ENCODE measurements around the gene FAM107A. TPM values are rescaled to one million over a fixed set of nuclear protein-coding genes. Genes with fewer than 3 reads are reported as not detected.

FAM107A gene
- total RNA-seq, 2 experiments from 2014 or later: not detected

DNA sequence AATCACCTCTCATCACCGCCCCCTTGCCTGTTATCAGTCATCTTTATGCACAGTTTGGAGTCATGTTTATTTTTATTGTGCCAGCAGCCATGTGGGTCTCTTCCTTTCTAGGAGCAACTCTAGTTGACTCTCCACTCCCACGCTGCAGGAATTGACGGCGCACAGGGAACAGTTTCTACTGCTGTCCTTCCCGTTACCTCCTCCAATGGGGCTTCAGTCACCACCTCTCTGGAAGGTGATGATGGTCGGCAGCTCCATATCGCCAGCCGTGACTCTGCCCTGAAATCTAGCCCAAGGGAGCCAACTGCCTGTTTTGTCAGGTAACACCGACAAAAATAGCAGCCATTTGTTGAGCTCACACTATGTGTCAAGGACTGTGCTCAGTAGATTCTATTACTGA is 35.6 kb upstream of the FAM107A start:
- no peak for DNase-seq
- Mint-ChIP-seq H3K27ac (no peak overlapping the region), H3K9me3 (ENCODE audit: insufficient read depth) (no peaks in the 10 kb centered on the region), H3K4me3 (no peak overlapping the region), H3K27me3 (ENCODE audit: low read depth) (no peaks in the 10 kb centered on the region), H3K4me1 (ENCODE audit: low read depth) (peaks cover 9% of the 10 kb centered on the region), H3K36me3 (ENCODE audit: low read depth) (no peaks in the 10 kb centered on the region)
- ChIA-PET POLR2A (no interaction called here), CTCF (interaction anchor here (1.6 kb wide), 1 partner anchor 17 kb away, joined by 4 read pairs; no protein-coding TSS in a partner anchor)
- ATAC-seq: no peak

DNA sequence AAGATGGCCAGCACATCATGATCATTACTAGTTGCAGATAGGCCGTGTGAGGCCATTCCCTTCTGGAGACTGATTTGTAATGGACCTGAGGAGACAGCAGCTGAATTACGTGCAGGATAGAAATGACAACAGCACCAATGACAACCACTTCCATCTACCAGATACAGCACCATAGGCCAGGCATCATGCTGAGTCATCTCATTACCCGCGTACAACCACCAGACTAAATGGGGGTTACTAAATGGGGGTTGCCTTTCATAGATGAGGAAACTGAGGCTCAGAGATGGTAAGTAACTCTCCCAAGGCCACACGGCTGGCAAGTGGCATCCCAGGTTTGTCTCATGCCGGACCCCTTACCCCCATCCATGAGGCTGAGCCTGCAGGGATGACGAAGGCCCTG is 32.8 kb upstream of the FAM107A start:
- POLR2A ChIA-PET: no interaction called here
- DNase-seq (no peak), ATAC-seq (no peak)
- Mint-ChIP-seq H3K4me3 (no peak overlapping the region), H3K4me1 (ENCODE audit: low read depth) (peaks cover 12% of the 10 kb centered on the region), H3K27me3 (ENCODE audit: low read depth) (peaks cover 10% of the 10 kb centered on the region), H3K27ac (no peak overlapping the region), H3K9me3 (ENCODE audit: insufficient read depth) (no peaks in the 10 kb centered on the region), H3K36me3 (ENCODE audit: low read depth) (no peaks in the 10 kb centered on the region)
- CTCF ChIA-PET: no interaction called here

GRCh38 chr3:58608648-58609047 is 31.5 kb upstream of the FAM107A start:
- ATAC-seq (no peak), DNase-seq (no peak)
- no peaks in the 10 kb centered on the region for H3K36me3 Mint-ChIP-seq (ENCODE audit: low read depth)
- CTCF ChIA-PET: interaction anchor here (0.9 to 1.3 kb wide), 2 partner anchors 22 to 142 kb away, joined by 3 to 5 read pairs; no protein-coding TSS in a partner anchor
- H3K4me3 Mint-ChIP-seq: no peak overlapping the region
- peaks cover 15% of the 10 kb centered on the region for H3K27me3 Mint-ChIP-seq (ENCODE audit: low read depth)
- no peak overlapping the region for H3K27ac Mint-ChIP-seq
- peaks cover 12% of the 10 kb centered on the region for H3K4me1 Mint-ChIP-seq (ENCODE audit: low read depth)
- POLR2A ChIA-PET: no interaction called here
- H3K9me3 Mint-ChIP-seq (ENCODE audit: insufficient read depth): no peaks in the 10 kb centered on the region

- no peak overlapping the region for H3K4me3 Mint-ChIP-seq
- H3K36me3 Mint-ChIP-seq (ENCODE audit: low read depth): no peaks in the 10 kb centered on the region
- no peak overlapping the region for H3K27ac Mint-ChIP-seq
- peaks cover 12% of the 10 kb centered on the region for H3K4me1 Mint-ChIP-seq (ENCODE audit: low read depth)
- POLR2A ChIA-PET: no interaction called here
- peaks cover 15% of the 10 kb centered on the region for H3K27me3 Mint-ChIP-seq (ENCODE audit: low read depth)
- ATAC-seq (no peak), DNase-seq (no peak)
- H3K9me3 Mint-ChIP-seq (ENCODE audit: insufficient read depth): no peaks in the 10 kb centered on the region
- CTCF ChIA-PET: interaction anchor here (0.9 to 1.3 kb wide), 3 partner anchors 22 to 141 kb away, joined by 3 to 5 read pairs (median 4); no protein-coding TSS in a partner anchor
Measured at GRCh38 chr3:58607816-58608215, 30.6 kb upstream of the FAM107A start.

GRCh38 chr3:58606693-58607092 is 29.5 kb upstream of the FAM107A start:
- CTCF ChIA-PET: interaction anchor here (1.3 kb wide), 1 partner anchor 21 kb away, joined by 4 read pairs; no protein-coding TSS in a partner anchor
- Mint-ChIP-seq H3K27ac (no peak overlapping the region), H3K36me3 (ENCODE audit: low read depth) (no peaks in the 10 kb centered on the region), H3K4me3 (no peak overlapping the region), H3K4me1 (ENCODE audit: low read depth) (peaks cover 12% of the 10 kb centered on the region), H3K9me3 (ENCODE audit: insufficient read depth) (no peaks in the 10 kb centered on the region), H3K27me3 (ENCODE audit: low read depth) (peaks cover 15% of the 10 kb centered on the region)
- POLR2A ChIA-PET: interaction anchor here (0.5 kb wide), 1 partner anchor 9 kb away, joined by 3 read pairs; no protein-coding TSS in a partner anchor
- ATAC-seq (no peak), DNase-seq (no peak)

DNA sequence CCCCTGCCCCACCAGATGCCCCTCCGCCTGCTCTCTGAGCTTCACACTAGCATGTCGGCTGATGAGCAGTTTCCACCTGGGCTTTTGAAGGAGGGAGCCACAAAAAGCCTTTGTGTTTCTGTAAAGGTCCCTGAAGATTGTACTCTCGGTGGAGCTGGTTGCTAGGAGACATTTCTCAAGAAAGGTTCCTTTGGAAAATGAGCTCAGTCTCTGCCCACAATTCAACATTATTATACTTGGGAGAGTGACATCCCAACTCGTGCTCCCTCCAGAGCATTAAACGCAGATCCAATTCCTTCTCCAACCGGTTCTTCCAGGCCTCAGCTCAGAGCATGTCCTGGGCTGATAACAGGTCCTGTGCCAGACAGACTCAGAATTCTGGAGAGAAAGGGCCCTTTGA is 26.8 kb upstream of the FAM107A start:
- DNase-seq (no peak), ATAC-seq (no peak)
- Mint-ChIP-seq H3K27ac (no peak overlapping the region), H3K9me3 (ENCODE audit: insufficient read depth) (no peaks in the 10 kb centered on the region), H3K4me1 (ENCODE audit: low read depth) (peaks cover 8% of the 10 kb centered on the region), H3K4me3 (no peak overlapping the region), H3K27me3 (ENCODE audit: low read depth) (peaks cover 15% of the 10 kb centered on the region), H3K36me3 (ENCODE audit: low read depth) (no peaks in the 10 kb centered on the region)
- ChIA-PET POLR2A (no interaction called here), CTCF (interaction anchor here (1.5 kb wide), 1 partner anchor 26 kb away, joined by 5 read pairs; no protein-coding TSS in a partner anchor)

GRCh38 chr3:58603606-58604005 is 26.4 kb upstream of the FAM107A start:
- DNase-seq (no peak), ATAC-seq (no peak)
- H3K4me3 Mint-ChIP-seq: no peak overlapping the region
- ChIA-PET CTCF (interaction anchor here (1.5 kb wide), 1 partner anchor 27 kb away, joined by 5 read pairs; no protein-coding TSS in a partner anchor), POLR2A (no interaction called here)
- H3K27me3 Mint-ChIP-seq (ENCODE audit: low read depth): peaks cover 15% of the 10 kb centered on the region
- H3K4me1 Mint-ChIP-seq (ENCODE audit: low read depth): peaks cover 8% of the 10 kb centered on the region
- H3K27ac Mint-ChIP-seq: no peak overlapping the region
- H3K9me3 Mint-ChIP-seq (ENCODE audit: insufficient read depth): no peaks in the 10 kb centered on the region
- no peaks in the 10 kb centered on the region for H3K36me3 Mint-ChIP-seq (ENCODE audit: low read depth)

- H3K4me1 Mint-ChIP-seq (ENCODE audit: low read depth): no peaks in the 10 kb centered on the region
- H3K27ac Mint-ChIP-seq: no peak overlapping the region
- no peak overlapping the region for H3K4me3 Mint-ChIP-seq
- no peaks in the 10 kb centered on the region for H3K9me3 Mint-ChIP-seq (ENCODE audit: insufficient read depth)
- POLR2A ChIA-PET: no interaction called here
- DNase-seq: no peak
- H3K36me3 Mint-ChIP-seq (ENCODE audit: low read depth): no peaks in the 10 kb centered on the region
- H3K27me3 Mint-ChIP-seq (ENCODE audit: low read depth): peaks cover 2% of the 10 kb centered on the region
- CTCF ChIA-PET: interaction anchor here (1.3 kb wide), 1 partner anchor 13 kb away, joined by 4 read pairs; no protein-coding TSS in a partner anchor
- no peak for ATAC-seq
Measured at GRCh38 chr3:58597770-58598310, 20.6 kb upstream of the FAM107A start.

DNA sequence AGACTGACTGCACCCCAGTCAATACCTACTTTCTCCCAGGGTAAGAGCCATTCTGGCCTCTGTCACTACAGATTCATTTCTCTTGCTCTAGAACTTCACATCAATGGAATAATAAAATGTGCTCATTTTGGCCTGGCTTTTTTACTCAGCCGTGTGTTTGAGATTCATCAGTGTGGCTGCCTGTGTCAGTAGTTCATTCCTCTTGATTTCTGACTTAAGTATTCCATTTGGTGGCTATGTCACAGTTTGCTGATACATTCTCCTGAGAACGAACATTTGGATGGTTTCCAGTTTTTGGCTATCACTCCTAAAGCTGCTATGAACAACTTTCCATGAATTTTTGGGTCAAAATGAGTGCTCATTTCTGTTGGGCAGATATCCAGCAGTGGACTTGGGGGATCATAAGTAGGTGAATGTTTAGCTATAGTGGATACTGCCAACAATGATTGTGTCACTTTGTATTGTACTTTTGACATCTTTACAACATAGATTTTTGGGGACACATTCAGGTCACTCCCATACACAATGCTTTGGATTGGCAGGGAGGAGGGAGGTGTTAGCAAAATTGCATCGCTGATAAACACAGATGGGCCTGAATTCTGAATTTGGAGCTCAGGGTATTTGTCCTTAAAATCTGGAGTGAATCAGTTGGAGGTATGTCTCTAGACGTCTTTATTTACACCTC is 19.8 kb upstream of the FAM107A start:
- ATAC-seq: no peak
- peaks cover 2% of the 10 kb centered on the region for H3K27me3 Mint-ChIP-seq (ENCODE audit: low read depth)

GRCh38 chr3:58594117-58594516 is 16.9 kb upstream of the FAM107A start:
- no peak overlapping the region for H3K4me3 Mint-ChIP-seq
- H3K4me1 Mint-ChIP-seq (ENCODE audit: low read depth): no peaks in the 10 kb centered on the region
- no peaks in the 10 kb centered on the region for H3K9me3 Mint-ChIP-seq (ENCODE audit: insufficient read depth)
- ATAC-seq: no peak
- H3K27ac Mint-ChIP-seq: no peak overlapping the region
- no peaks in the 10 kb centered on the region for H3K36me3 Mint-ChIP-seq (ENCODE audit: low read depth)
- H3K27me3 Mint-ChIP-seq (ENCODE audit: low read depth): peaks cover 2% of the 10 kb centered on the region
- no peak for DNase-seq
- CTCF ChIA-PET: no interaction called here
- POLR2A ChIA-PET: no interaction called here

More for the DNA sequence above, 19.8 kb upstream of the FAM107A start:
- H3K27ac Mint-ChIP-seq: no peak overlapping the region
- POLR2A ChIA-PET: no interaction called here
- CTCF ChIA-PET: interaction anchor here (0.9 to 1.3 kb wide), 2 partner anchors 12 to 33 kb away, joined by 3 to 4 read pairs; no protein-coding TSS in a partner anchor
- H3K9me3 Mint-ChIP-seq (ENCODE audit: insufficient read depth): no peaks in the 10 kb centered on the region
- no peak for DNase-seq
- no peak overlapping the region for H3K4me3 Mint-ChIP-seq
- no peaks in the 10 kb centered on the region for H3K4me1 Mint-ChIP-seq (ENCODE audit: low read depth)
- H3K36me3 Mint-ChIP-seq (ENCODE audit: low read depth): no peaks in the 10 kb centered on the region

- no peak overlapping the region for H3K4me3 Mint-ChIP-seq
- peaks cover 14% of the 10 kb centered on the region for H3K27me3 Mint-ChIP-seq (ENCODE audit: low read depth)
- no peaks in the 10 kb centered on the region for H3K9me3 Mint-ChIP-seq (ENCODE audit: insufficient read depth)
- H3K4me1 Mint-ChIP-seq (ENCODE audit: low read depth): no peaks in the 10 kb centered on the region
- ChIA-PET POLR2A (no interaction called here), CTCF (no interaction called here)
- no peak for DNase-seq
- no peak for ATAC-seq
- H3K27ac Mint-ChIP-seq: no peak overlapping the region
- no peaks in the 10 kb centered on the region for H3K36me3 Mint-ChIP-seq (ENCODE audit: low read depth)
Measured at GRCh38 chr3:58591517-58592510, 14.6 kb upstream of the FAM107A start.

Data from activated CD8-positive, alpha-beta T cell treated with anti-CD3 and anti-CD28 coated beads, Interleukin-2, amount 10 ng/mL, durations not matched to agents 7 days and 5 days (primary cell).